T-helper 9 cell (primary cell): Measurements from ENCODE around the gene DGUOK.
A peak's percentile ranks its signal among the peaks of the same experiment; 100 is the strongest.

Experiments
- DNase-seq: peaks from one replicate; pipeline ENCODE4 v3.0.0-alpha.2; 2020

The DGUOK gene

DNA sequence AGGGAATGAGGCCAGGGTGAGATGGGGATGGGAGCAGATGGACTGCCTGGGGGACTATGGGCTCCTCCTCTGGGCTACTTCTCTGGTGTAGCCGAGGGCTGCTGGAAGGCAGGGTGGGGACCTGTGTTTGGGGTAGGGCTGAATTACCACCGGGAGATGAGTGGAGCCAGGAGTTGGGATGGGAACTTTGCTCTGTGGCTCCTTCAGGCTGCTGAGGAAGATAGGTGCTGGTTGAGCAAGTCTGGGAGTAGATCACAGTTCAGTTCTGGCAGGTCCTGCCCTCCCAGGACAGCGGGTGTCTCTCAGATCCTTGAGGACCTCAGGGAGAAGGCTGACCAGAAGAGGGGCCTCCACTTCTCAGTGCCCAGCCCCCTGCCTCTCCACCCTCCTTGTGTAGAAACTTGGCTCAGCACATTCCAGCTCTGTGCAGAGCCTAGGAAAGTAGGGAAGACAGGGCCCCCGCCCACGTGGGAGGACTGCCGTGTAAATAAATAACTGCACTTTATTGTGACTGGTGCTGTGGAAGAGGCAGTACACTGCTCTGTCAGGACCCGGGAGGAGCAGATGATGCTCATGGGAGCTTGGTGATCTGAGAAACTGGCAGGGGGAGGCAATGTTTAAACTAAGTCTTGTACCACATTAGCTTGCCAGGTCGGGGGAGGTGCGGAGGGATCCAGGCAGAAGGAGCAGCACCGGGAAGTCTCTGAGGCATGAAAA, 73.4 kb downstream of the DGUOK start:
- DNase-seq = no peak

DNA sequence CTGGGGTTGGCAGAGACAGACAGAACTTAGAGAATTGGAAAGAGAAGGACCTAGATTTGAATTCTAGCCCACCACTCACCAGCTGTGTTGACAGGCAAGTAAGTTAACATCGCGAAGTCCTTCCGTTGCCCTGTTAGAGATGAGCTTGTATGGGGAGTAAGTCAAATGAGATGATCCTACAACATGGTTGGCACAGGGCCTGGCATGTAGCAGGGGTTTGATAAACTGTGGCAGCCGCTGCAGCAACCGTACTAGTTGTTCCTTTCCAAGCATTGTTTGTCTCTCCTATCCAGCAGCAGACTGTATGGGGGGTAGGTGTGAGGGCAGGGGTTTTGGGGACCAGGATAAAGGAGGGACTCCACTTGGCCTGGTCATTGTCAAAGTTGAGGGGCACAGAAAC, 74.0 kb downstream of the DGUOK start:
- DNase-seq = no peak

DNA sequence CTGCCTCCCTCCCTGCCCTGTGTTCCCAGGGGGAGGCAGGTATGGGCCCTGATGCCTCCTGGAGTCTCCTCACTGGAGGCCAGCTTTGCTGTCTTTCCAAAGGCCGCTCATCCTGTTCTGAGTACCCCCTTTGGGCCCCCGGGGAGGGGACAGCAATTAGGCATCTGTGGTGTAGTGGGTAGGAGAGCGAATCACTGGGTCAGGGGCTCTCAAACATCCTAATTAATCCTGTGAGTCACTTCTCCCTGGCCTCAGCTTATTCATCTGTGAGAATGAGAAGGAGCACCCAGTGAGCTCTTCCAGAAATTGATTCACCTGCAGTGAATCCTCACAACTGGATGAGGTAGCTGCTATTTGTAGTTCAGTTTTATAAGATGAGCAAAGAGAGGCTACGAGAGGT, 74.4 kb downstream of the DGUOK start:
- DNase-seq = no peak

DNA sequence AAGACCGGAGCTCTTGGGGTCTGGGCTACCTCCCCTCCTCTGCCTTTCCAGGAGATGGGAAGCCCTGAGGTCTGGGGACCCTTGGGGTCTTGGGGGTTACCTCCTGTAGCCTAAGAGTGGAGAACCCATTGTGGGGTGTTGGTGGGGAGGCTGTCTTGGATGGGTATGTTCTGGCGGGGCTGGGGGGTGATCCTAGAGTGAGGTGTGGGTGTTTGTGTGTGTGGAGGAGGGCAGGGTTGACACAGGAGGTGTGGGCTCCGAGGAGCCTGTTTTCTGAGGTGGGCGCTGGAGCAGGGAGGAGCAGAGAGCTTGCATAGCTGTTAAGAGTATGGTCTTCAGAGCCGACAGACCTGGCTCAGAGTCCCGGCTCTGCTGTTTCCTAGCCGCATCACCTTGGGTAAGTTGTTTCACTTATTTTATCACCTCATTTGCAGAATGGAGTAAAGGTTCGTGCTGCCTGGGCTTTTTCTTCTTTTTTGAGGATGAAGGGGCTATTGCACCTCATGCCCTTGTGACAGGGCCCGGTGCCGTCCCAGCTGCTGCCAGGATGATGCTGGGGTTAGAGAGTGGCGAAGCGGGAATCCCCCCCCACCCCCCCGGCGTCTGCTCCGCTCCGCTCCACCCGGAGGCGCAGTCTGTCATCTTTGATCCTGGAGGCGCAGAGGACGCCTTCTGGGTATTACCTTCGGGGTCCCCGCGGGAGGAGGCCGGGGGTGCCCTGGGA, 75.3 kb downstream of the DGUOK start:
- DNase-seq = no peak

DNA sequence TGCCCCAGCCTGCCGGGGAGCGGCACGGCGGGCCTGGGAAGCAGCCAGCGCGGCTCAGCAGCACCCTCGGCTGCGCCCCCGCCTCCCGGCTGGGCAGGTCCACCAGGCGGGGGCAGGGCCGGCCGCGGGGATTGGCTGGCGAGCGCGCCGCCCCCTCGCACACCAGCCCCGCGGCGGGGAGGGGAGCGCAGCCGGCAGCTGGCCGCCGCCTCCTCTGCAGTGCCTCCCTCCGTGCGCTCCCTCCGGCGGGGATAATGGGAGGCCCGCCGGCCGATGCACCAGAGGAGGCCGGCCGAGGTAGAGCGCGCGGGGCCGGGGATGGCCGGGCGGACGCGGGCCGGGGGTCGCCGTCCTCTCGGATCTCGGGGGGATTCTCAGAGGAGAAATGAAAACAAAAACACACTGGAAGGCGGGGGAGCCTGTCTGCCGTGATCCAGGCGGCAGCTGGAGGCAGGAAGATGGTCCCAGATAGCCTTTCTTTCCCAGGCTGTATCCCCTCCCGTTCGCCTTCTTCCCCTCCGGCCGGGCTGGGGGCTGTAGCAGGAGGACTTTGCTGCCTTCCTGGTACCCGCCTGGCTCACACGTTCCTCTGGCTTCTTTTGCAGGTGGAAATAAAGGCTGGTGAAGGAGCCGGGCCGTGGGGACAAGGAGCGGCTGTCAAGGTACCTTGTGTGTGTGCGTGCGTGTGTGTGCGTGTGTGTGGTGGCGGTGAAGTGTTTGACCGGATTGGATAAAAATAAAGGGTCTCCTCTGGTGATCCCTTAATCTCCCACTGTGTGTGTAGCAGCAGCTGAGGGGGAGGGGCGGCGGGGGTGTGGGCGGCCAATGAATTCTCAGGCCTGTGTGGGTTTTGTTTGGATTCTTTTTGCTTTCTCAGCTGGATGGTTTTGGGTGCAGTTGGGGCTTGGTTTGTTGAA, 76.1 kb downstream of the DGUOK start:
- DNase-seq = peak; percentile 75

DNA sequence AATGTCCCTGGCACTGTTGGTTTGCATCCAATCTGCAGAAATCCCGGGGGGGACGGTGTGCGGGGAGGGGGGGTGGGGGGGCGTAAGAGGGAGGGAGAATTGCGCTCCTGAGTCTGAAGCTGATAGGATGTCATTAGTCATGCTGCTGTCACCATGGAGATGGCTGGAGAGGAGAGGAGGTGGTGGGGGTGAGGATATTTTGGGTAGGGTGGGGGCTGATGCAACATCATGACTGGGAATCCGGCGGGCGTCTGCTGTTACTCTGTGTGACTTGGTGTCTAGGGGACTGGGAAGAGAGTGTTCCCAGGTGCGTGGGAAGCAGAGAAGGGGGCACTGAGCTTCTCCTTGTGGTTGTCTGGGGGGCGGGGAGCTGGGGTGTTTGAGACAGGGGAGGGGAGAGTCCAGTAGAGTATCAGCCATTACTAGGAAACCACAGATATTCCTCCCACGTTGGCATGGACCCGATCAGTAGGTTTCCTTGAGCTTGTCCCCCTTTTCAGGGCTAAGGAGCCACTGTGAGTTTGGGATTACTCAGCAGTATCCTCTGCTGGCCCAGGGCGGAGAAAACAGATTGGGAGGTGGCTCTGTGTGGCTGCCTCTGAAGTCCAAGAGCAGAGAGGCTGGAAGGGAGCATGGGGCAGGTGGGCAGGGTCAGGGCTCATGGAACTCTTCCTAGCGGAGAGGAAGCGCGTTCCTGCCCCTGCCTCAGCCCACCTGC, 77.0 kb downstream of the DGUOK start:
- DNase-seq = no peak

DNA sequence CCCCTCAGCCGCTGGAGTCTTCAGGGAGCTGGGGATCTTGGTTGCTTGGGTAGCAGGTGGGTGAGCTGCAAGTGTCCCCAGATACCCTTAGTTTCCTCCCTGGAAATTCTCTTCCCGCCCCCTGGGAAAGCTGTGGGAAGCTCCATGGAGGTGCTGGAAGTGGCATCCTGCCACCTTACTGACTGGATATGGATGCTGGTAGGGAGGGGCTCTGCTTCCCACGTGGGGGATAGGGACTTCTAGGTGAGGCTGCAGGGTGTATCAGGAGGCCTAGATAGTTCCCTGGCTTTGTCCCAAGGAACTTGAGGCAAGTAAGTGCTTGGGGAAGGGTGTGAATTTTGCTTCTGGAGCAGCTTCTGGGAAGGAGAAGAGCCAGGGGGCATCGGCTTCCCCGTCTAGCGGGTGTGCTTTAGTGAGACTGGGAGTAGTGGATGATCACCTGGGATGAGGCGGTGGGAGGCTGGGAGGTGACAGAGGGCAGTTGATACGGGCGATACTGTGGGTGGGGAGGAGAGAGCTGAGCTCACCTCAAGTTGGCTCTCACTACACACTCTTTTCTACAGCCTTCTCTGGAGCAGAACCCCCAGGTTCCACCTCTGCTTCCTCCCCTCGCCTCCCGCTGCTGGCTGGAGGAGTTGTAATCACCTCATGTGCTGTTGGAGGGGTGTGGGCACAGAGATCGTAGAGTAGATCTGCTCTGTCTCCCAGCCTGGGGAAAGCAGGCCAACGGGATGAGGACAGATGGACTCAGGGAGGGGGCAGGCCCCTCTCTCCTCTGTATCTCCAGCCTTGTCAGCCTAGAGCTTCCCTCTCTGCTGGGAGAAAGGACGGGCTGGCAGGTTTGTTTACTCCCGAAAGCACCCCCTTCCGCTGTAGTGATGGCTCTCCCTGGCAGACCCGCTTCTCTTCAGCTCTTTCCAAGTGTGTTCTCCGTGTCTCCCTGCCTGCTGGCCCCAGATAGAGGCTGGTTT, 77.8 kb downstream of the DGUOK start:
- DNase-seq = no peak

DNA sequence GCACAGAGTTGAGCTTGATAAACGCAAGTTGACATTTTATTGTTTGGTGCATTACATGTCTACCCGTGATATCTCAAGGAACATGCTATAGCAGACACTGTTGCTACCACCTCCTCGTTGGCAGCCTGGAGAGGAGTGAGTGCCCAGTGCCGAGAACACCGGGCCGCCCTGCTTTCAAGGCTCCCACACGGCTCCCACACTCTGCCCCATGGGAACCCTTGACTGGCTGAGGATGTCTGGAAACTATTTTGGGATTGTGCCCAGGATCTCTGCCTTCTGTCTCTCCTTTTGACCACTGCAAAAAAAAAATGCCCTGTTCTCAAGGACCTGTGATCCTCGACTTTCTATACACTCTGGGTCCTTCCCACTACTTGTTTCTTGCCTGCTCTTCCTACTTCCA, 79.1 kb downstream of the DGUOK start:
- no peak for DNase-seq

DNA sequence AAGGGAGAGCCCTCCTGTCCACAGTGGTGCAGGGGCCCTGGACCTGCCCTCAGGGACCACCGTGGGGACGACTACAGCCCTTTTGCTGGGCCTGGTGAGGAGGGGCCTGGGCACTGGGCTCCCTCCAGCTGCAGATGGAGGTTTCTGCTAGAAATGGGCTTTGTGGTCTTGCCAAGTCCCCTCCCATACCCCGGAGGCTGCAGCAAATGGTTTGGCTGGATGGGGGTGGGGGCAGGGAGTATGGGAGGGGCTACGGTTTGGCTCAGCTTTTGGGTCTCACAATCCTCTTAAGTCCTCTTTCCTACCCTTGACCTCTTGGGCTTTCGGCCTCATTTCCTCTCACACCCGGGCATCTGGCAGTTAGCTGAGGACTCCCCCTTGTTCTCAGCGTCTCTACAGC, 79.8 kb downstream of the DGUOK start:
- no peak for DNase-seq

DNA sequence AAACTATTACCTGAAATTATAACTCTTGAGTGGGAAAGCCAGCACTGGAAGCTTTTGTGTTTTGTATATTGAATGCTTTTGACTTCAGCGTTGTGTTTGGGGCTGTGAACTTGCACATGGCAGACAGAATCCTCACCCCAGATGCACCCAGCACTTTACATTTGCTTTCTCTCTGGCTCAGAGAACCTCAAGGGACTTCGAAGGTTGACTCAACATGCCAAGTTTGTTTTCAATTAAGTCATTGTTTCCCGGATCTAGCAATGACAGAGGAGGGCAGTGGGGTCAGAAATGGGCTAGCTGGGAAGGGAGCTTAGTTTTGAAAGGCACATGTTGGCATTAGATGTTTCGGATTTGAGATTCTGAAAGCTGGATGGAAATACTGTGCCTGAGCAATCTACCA, 80.4 kb downstream of the DGUOK start:
- no peak for DNase-seq

DNA sequence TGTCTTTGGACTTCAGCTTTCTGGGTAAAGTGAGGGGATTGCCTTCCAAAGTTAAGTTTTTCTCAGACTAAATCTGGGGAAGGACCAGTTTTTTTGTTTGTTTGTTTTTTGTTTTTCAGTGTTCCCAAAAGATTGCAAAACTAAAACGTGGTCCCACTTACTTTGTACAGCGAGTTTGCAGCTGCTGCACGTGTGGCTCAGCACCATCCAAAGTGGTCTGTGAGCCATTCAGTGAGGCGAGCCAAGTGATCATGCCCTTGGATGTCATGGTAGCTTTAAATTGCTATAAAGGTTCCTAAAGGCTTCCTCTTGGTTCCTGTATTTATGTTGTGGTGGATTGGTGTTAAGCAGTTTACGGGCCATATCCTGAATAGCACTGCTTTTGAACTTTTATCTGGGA, 81.0 kb downstream of the DGUOK start:
- DNase-seq = no peak
